MM.1S (cell line): Measurements from ENCODE around the gene TJP1.

Source experiments
- EZH2 ChIP-seq: fragments of 300-600 bp; sonication (generic); optimal IDR thresholded peaks from 2 replicates; pipeline ENCODE3; 2017; ENCODE audit warnings: low read depth, mild to moderate bottlenecking, antibody characterized with exemption, low read length, mixed read lengths
- EZH2phosphoT487 ChIP-seq: fragments of 300-600 bp; sonication (generic); IDR thresholded peaks from 2 replicates; pipeline ENCODE4 v1.6.1; 2018; ENCODE audit warnings: antibody characterized with exemption, low read length
- TF ChIP-seq, protein P1 (sequence below): fragments of 300-600 bp; sonication (generic); IDR thresholded peaks from 2 replicates; pipeline ENCODE4 v1.5.1; 2016; ENCODE audit warnings: antibody characterized with exemption, low read length, mixed read lengths

DNA sequence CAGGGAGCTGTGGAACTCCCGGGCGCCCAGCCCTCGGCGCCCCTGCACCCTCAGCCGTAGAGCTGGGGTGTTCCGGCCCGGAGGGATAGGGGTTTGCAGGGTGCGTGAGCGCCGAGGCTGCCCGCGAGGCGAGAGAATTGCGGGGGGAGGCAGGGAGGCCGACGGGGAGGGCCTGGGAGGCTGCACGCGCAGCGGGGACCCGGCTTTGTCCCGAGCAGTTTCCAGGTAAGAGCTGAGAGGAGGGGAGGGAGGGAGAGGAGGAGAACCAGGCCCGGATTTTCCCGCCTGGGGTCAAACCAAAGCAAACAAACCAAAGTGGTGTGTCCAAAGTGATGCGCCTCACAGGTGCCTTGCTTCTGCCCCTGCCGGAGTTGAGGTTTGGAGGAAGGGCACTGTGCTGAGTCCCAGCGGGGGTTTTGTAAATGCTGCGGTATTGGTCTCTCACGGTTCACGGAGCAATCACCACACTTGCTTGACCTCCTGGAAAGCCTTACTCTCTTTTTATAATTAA lies 146.4 kb downstream of the TJP1 start:
- TF ChIP-seq, protein P1, sequence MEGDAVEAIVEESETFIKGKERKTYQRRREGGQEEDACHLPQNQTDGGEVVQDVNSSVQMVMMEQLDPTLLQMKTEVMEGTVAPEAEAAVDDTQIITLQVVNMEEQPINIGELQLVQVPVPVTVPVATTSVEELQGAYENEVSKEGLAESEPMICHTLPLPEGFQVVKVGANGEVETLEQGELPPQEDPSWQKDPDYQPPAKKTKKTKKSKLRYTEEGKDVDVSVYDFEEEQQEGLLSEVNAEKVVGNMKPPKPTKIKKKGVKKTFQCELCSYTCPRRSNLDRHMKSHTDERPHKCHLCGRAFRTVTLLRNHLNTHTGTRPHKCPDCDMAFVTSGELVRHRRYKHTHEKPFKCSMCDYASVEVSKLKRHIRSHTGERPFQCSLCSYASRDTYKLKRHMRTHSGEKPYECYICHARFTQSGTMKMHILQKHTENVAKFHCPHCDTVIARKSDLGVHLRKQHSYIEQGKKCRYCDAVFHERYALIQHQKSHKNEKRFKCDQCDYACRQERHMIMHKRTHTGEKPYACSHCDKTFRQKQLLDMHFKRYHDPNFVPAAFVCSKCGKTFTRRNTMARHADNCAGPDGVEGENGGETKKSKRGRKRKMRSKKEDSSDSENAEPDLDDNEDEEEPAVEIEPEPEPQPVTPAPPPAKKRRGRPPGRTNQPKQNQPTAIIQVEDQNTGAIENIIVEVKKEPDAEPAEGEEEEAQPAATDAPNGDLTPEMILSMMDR = no peak
- TF ChIP-seq EZH2 = no peak
- TF ChIP-seq EZH2phosphoT487 = no peak
